H1 (cell line): ENCODE data around the gene HLA-DPA1. TPM values are rescaled to one million over a fixed set of nuclear protein-coding genes. Genes with fewer than 3 reads are reported as not detected.

ENCODE experiments used
- CTCF ChIA-PET: fragments of 300-600 bp; sonication (Branson Sonifier 250); formaldehyde crosslinking; loops from one replicate; lab custom pipeline; 2021; ENCODE audit not compliant: partially characterized antibody; lab: Charles Lee
- POLR2A ChIA-PET: fragments of 300-600 bp; sonication (Branson Sonifier 250); formaldehyde crosslinking; loops from one replicate; lab custom pipeline; 2021; ENCODE audit warnings: inconsistent platforms; ENCODE audit not compliant: partially characterized antibody; lab: Charles Lee
- DNase-seq, 2 experiments: peaks; one replicate each; pipeline versions ENCODE4 v3.0.0 to v3.0.0-alpha.2; 2010 to 2022; ENCODE audit warnings: low spot score in 2 of 2, low read depth in 1 of 2, mixed read lengths in 1 of 2
- FAIRE-seq: peaks from 2 replicates; lab custom pipeline; 2011; peaks lifted over from hg19 to GRCh38; lab: Jason Lieb, UNC
- H2AFZ ChIP-seq: 2 replicates; pipeline ENCODE4 v1.8.1; 2012; ENCODE audit warnings: low read length, inconsistent platforms
- H2AK5ac ChIP-seq: 2 replicates; pipeline ENCODE4 v1.6.1; 2013; ENCODE audit warnings: low read depth, low read length
- H2BK120ac ChIP-seq: replicated peaks from 2 replicates; pipeline ENCODE3; 2013; ENCODE audit warnings: low read depth, low read length, inconsistent platforms
- H2BK12ac ChIP-seq: 2 replicates; pipeline ENCODE4 v1.6.1; 2013; ENCODE audit warnings: low read depth, low read length
- H2BK15ac ChIP-seq: 2 replicates; pipeline ENCODE4 v1.6.1; 2013; ENCODE audit warnings: low read length
- H2BK20ac ChIP-seq: 2 replicates; pipeline ENCODE4 v1.6.1; 2013; ENCODE audit warnings: low read length
- H2BK5ac ChIP-seq: 2 replicates; pipeline ENCODE4 v1.6.1; 2013; ENCODE audit warnings: low read depth, low read length
- H3K14ac ChIP-seq: 2 replicates; pipeline ENCODE4 v1.6.1; 2013; ENCODE audit warnings: inconsistent platforms; ENCODE audit not compliant: insufficient read length
- H3K18ac ChIP-seq: 2 replicates; pipeline ENCODE4 v1.6.1; 2013; ENCODE audit warnings: low read length; ENCODE audit errors: extremely low read depth
- H3K23ac ChIP-seq: 2 replicates; pipeline ENCODE4 v1.6.1; 2013; ENCODE audit warnings: inconsistent platforms; ENCODE audit not compliant: insufficient read length
- H3K23me2 ChIP-seq: 2 replicates; pipeline ENCODE4 v1.6.1; 2013; ENCODE audit warnings: low read depth, low read length
- H3K27ac ChIP-seq: 2 replicates; pipeline ENCODE4 v1.6.1; 2011; ENCODE audit warnings: low read depth, low read length, inconsistent platforms
- H3K27me3 ChIP-seq, 4 experiments: replicated peaks in 1 of 4; 1 replicate in 1 of 4; 2 replicates in 3 of 4; pipeline versions ENCODE4 v1.6.1 to v1.8.1; 2011 to 2013; ENCODE audit warnings: low read length in 3 of 4, mild to moderate bottlenecking in 3 of 4, inconsistent platforms in 2 of 4, mixed read lengths in 2 of 4, moderate library complexity in 1 of 4; ENCODE audit not compliant: control insufficient read depth in 3 of 4, insufficient read depth in 3 of 4; ENCODE audit errors: extremely low read depth in 1 of 4
- H3K36me3 ChIP-seq, 4 experiments: 2 replicates each; pipeline versions ENCODE4 v1.6.1 to v1.8.1; 2011 to 2013; ENCODE audit warnings: mild to moderate bottlenecking in 4 of 4, low read length in 3 of 4, moderate library complexity in 2 of 4, control low read depth in 1 of 4, inconsistent platforms in 1 of 4; ENCODE audit not compliant: insufficient read depth in 4 of 4, control insufficient read depth in 2 of 4
- H3K4ac ChIP-seq: replicated peaks from 2 replicates; pipeline ENCODE3; 2013; ENCODE audit warnings: low read length, low read depth, mixed read lengths, inconsistent platforms; ENCODE audit not compliant: insufficient read length
- H3K4me1 ChIP-seq, 4 experiments: replicated peaks in 1 of 4; 1 replicate in 1 of 4; 2 replicates in 3 of 4; pipeline versions ENCODE4 v1.6.1 to v1.8.1; 2011 to 2013; ENCODE audit warnings: low read length in 3 of 4, inconsistent platforms in 2 of 4, mixed read lengths in 1 of 4; ENCODE audit not compliant: insufficient read depth in 4 of 4, control insufficient read depth in 3 of 4
- H3K4me2 ChIP-seq, 2 experiments: 2 replicates each; pipeline versions ENCODE4 v1.6.1 to v1.8.1; 2011 to 2013; ENCODE audit warnings: low read depth in 2 of 2, low read length in 2 of 2, control low read depth in 1 of 2, inconsistent platforms in 1 of 2, mild to moderate bottlenecking in 1 of 2; ENCODE audit not compliant: insufficient read depth in 1 of 2
- H3K4me3 ChIP-seq, 4 experiments: fragments of 200-600, 300-600 bp in 1 of 4; sonication (generic), shearing (Covaris generic), sonication (Bioruptor Twin) in 1 of 4; 2 replicates each; pipeline versions ENCODE4 v1.5.1 to v1.8.1; 2011 to 2016; ENCODE audit warnings: low read length in 4 of 4, low read depth in 3 of 4, control low read depth in 2 of 4, inconsistent platforms in 2 of 4, mild to moderate bottlenecking in 2 of 4, mixed read lengths in 1 of 4, moderate library complexity in 1 of 4; ENCODE audit not compliant: insufficient read depth in 2 of 4; ENCODE audit errors: extremely low read depth in 1 of 4
- H3K56ac ChIP-seq: replicated peaks from 2 replicates; pipeline ENCODE3; 2013; ENCODE audit warnings: low read depth, mild to moderate bottlenecking, mixed read lengths, low read length, inconsistent platforms; ENCODE audit not compliant: insufficient read length
- H3K79me1 ChIP-seq: 2 replicates; pipeline ENCODE4 v1.6.1; 2013; ENCODE audit warnings: low read depth, low read length, control low read depth
- H3K79me2 ChIP-seq, 2 experiments: 2 replicates each; pipeline versions ENCODE4 v1.6.1 to v1.8.1; 2012 to 2013; ENCODE audit warnings: low read length in 2 of 2, mild to moderate bottlenecking in 2 of 2, inconsistent platforms in 1 of 2; ENCODE audit not compliant: insufficient read depth in 2 of 2, control insufficient read depth in 1 of 2
- H3K9ac ChIP-seq, 4 experiments: replicated peaks in 1 of 4; 1 replicate in 1 of 4; 2 replicates in 3 of 4; pipeline versions ENCODE4 v1.6.1 to v1.8.1; 2011 to 2013; ENCODE audit warnings: low read depth in 3 of 4, low read length in 3 of 4, control low read depth in 2 of 4, mild to moderate bottlenecking in 2 of 4, moderate library complexity in 2 of 4, inconsistent platforms in 1 of 4; ENCODE audit errors: extremely low read depth in 1 of 4
- H3K9me3 ChIP-seq, 2 experiments: 2 replicates each; pipeline versions ENCODE4 v1.6.1 to v1.8.1; 2012 to 2013; ENCODE audit warnings: mild to moderate bottlenecking in 2 of 2, moderate library complexity in 2 of 2, control low read depth in 1 of 2, inconsistent platforms in 1 of 2, low read depth in 1 of 2, low read length in 1 of 2, mixed read lengths in 1 of 2; ENCODE audit not compliant: insufficient read depth in 2 of 2
- H4K20me1 ChIP-seq, 2 experiments: replicated peaks in 1 of 2; 2 replicates each; pipeline versions ENCODE3 to v1.8.1; 2011 to 2013; ENCODE audit warnings: inconsistent platforms in 2 of 2, low read length in 2 of 2, mild to moderate bottlenecking in 1 of 2; ENCODE audit not compliant: insufficient read depth in 2 of 2, control insufficient read depth in 1 of 2
- H4K5ac ChIP-seq: 2 replicates; pipeline ENCODE4 v1.6.1; 2013; ENCODE audit warnings: low read length, low read depth, mixed read lengths, inconsistent platforms; ENCODE audit not compliant: insufficient read length
- H4K8ac ChIP-seq: 2 replicates; pipeline ENCODE4 v1.8.0; 2013; ENCODE audit warnings: mild to moderate bottlenecking, moderate library complexity, low read length, inconsistent platforms; ENCODE audit not compliant: insufficient read depth; ENCODE audit errors: extremely low read depth
- H4K91ac ChIP-seq: replicated peaks from 2 replicates; pipeline ENCODE3; 2013; ENCODE audit warnings: low read length, mixed read lengths, inconsistent platforms; ENCODE audit not compliant: insufficient read length
- BRCA1 ChIP-seq: IDR thresholded peaks from 2 replicates; pipeline ENCODE4 v1.6.1; 2012; ENCODE audit warnings: low read depth, low read length, improper control_type of control experiment
- CBX8 ChIP-seq: fragments of 300-800, 300-1000 bp; sonication (generic); IDR thresholded peaks from 2 replicates; pipeline ENCODE4 v1.7.1; 2016; ENCODE audit warnings: low read depth, low read length, borderline replicate concordance
- EP300 ChIP-seq, 2 experiments: IDR thresholded peaks; 1 replicate in 1 of 2; 2 replicates in 1 of 2; pipeline ENCODE4 v1.6.1; 2011 to 2012; ENCODE audit warnings: low read depth in 2 of 2, low read length in 2 of 2, mild to moderate bottlenecking in 2 of 2, borderline replicate concordance in 1 of 2, inconsistent platforms in 1 of 2, moderate library complexity in 1 of 2
- SP4 ChIP-seq: IDR thresholded peaks from 2 replicates; pipeline ENCODE4 v1.6.1; 2012; ENCODE audit warnings: low read length, inconsistent platforms
- SUZ12 ChIP-seq: fragments of 200-600 bp; sonication (generic); IDR thresholded peaks from 2 replicates; pipeline ENCODE4 v1.6.1; 2012; ENCODE audit warnings: mild to moderate bottlenecking, inconsistent platforms, low read length, moderate library complexity, mixed read lengths
- TAF1 ChIP-seq: IDR thresholded peaks from 2 replicates; pipeline ENCODE4 v1.6.1; 2011; ENCODE audit warnings: mild to moderate bottlenecking, low read depth, low read length
- TEAD4 ChIP-seq: IDR thresholded peaks from 2 replicates; pipeline ENCODE4 v1.6.1; 2012; ENCODE audit warnings: low read depth, low read length, inconsistent platforms, mixed read lengths
- whole genome bisulfite sequencing, 2 experiments: shearing (Covaris generic) in 1 of 2; methylation state at CpG; one replicate each; pipeline versions ENCODE4 v1.1.6 to v1.1.7; 2013 to 2015; ENCODE audit warnings: low lambda C conversion rate in 2 of 2, mixed read lengths in 2 of 2, inconsistent platforms in 1 of 2, low coverage in 1 of 2, missing lambda C conversion rate in 1 of 2; ENCODE audit not compliant: insufficient replicate concordance in 2 of 2, insufficient coverage in 1 of 2, insufficient read length in 1 of 2; ENCODE audit errors: extremely low coverage in 1 of 2, missing lambda C conversion rate in 1 of 2; 5-methylcytosine and 5-hydroxymethylcytosine counted together
- polyA plus RNA-seq, 7 experiments: library from polyadenylated mRNA; depleted of rRNA in 3 of 7; stranded (reverse) in 5 of 7; unstranded in 2 of 7; fragments of >200 nt in 5 of 7; fragments of 200-250 nt in 2 of 7; gene quantifications; 1 replicate in 5 of 7; 2 replicates in 1 of 7; 4 replicates in 1 of 7; pipeline versions ENCODE4 v1.2.1 to v1.2.3, GENCODE V29; 2011 to 2013; ENCODE audit warnings: missing spikeins in 2 of 7, mixed read lengths in 2 of 7
- total RNA-seq: library from RNA; stranded (reverse); fragmentation: NEBNext Ultra II Directional; extraction: Animal tissue kit (Norgen Biotek cat#: 25700); gene quantifications from 2 replicates; pipeline ENCODE4 v1.2.1, GENCODE V29; 2021
- TF ChIP-seq, protein P1 (sequence below): IDR thresholded peaks from 2 replicates; pipeline ENCODE4 v1.6.1; 2012; ENCODE audit warnings: inconsistent platforms
- TF ChIP-seq, protein P2 (sequence below): IDR thresholded peaks from 2 replicates; pipeline ENCODE4 v1.6.1; 2011; ENCODE audit warnings: low read length, improper control_type of control experiment
- TF ChIP-seq, protein P3 (sequence below): IDR thresholded peaks from 2 replicates; pipeline ENCODE4 v1.6.1; 2011; ENCODE audit warnings: low read depth, mild to moderate bottlenecking, low read length; ENCODE audit not compliant: insufficient read depth

The HLA-DPA1 gene
- total and polyA plus RNA-seq, 2 of the 8 experiments (the other 6 are each of a cell fraction or from before 2014, with no cell fraction given) = 6.2 to 13.1 TPM

DNA sequence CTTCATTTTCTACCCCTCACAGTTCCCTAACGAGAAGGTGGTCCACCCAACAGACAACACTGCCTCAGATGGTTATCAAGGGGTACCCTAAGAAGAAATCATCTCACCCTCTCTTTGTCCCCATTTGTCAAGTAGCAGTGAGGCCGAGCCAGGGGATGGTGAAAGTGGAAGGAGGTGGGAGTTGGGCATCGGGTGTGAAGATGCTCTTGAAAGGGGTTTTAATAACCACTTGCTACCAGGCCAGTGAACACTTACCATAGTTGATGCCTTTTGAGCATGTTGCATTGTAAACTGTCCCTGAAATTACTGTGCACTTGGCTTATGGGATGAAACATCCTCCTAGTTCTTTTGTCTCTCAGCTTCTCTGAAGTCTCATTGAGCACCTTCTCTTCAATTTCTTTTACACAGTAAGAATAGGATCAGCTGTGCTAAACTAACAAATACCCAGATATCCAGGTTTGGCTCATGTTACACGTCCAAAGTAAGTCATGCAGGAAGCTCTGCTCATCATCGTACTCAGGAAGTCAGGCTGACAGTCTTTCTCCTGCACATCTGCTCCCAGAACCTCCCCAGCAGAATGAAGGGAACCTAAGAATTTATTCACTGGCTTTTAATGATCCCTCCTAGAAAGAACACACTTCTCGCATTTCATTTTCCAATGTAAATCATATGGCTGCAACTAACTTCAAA is 15.6 kb upstream of the HLA-DPA1 start:
- H4K91ac ChIP-seq = no peak overlapping the region
- no peaks in the 10 kb centered on the region for H3K27me3 ChIP-seq
- H2AK5ac ChIP-seq = no peak overlapping the region
- POLR2A ChIA-PET = interaction anchor here (1.1 kb wide), 1 partner anchor 28 kb away, joined by 3 read pairs; no protein-coding TSS in a partner anchor
- H2BK5ac ChIP-seq = no peak overlapping the region
- H2BK12ac ChIP-seq = no peak overlapping the region
- H3K9me3 ChIP-seq = no peaks in the 10 kb centered on the region
- no peak overlapping the region for H3K18ac ChIP-seq
- no peak overlapping the region for H4K8ac ChIP-seq
- H2BK20ac ChIP-seq = no peak overlapping the region
- H3K4me2 ChIP-seq = no peak overlapping the region
- no peak overlapping the region for H3K56ac ChIP-seq
- H3K14ac ChIP-seq = no peak overlapping the region
- H3K4me3 ChIP-seq = no peak overlapping the region
- CTCF ChIA-PET = interaction anchor here (1.0 to 3.1 kb wide), 9 partner anchors 16 to 89 kb away, joined by 3 to 15 read pairs (median 7); partner anchors contain the start of gene HLA-DPA1
- no peaks in the 10 kb centered on the region for H3K4me1 ChIP-seq
- DNase-seq (no peak), FAIRE-seq (peak; percentile 13)
- H4K5ac ChIP-seq = no peak overlapping the region
- no peak overlapping the region for H3K27ac ChIP-seq
- no peaks in the 10 kb centered on the region for H3K79me1 ChIP-seq
- 90% methylated on average over 6 of the region's 6 CpGs; no CpG with 5 or more reads in 1 of the 2 experiments for WGBS, 2 experiments
- no peak overlapping the region for H2BK120ac ChIP-seq
- peaks cover 0 to 9% (median 5%) of the 10 kb centered on the region in 4 experiments; a peak in 3 of 8 replicates for H3K36me3 ChIP-seq
- no peak overlapping the region for H3K9ac ChIP-seq
- H2AFZ ChIP-seq = no peak overlapping the region
- no peak overlapping the region for H3K4ac ChIP-seq
- no peaks in the 10 kb centered on the region for H3K23me2 ChIP-seq
- no peak overlapping the region for H3K23ac ChIP-seq
- H2BK15ac ChIP-seq = no peak overlapping the region
- H4K20me1 ChIP-seq = no peaks in the 10 kb centered on the region
- no peaks in the 10 kb centered on the region for H3K79me2 ChIP-seq
- TF ChIP-seq TEAD4 = no peak
- TF ChIP-seq SP4 = no peak
- no peak for TF ChIP-seq CBX8
- TF ChIP-seq SUZ12 = no peak
- TF ChIP-seq, protein P1, sequence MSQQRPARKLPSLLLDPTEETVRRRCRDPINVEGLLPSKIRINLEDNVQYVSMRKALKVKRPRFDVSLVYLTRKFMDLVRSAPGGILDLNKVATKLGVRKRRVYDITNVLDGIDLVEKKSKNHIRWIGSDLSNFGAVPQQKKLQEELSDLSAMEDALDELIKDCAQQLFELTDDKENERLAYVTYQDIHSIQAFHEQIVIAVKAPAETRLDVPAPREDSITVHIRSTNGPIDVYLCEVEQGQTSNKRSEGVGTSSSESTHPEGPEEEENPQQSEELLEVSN = no peak
- no peak for TF ChIP-seq TAF1
- TF ChIP-seq, protein P2, sequence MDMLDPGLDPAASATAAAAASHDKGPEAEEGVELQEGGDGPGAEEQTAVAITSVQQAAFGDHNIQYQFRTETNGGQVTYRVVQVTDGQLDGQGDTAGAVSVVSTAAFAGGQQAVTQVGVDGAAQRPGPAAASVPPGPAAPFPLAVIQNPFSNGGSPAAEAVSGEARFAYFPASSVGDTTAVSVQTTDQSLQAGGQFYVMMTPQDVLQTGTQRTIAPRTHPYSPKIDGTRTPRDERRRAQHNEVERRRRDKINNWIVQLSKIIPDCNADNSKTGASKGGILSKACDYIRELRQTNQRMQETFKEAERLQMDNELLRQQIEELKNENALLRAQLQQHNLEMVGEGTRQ = no peak
- TF ChIP-seq EP300 (IDR thresholded peaks at IDR 0.05; ENCODE audit: borderline replicate concordance in 1 of 2, low read depth in 2 of 2, low read length in 2 of 2) = no peak
- no peak for TF ChIP-seq BRCA1
- TF ChIP-seq, protein P3, sequence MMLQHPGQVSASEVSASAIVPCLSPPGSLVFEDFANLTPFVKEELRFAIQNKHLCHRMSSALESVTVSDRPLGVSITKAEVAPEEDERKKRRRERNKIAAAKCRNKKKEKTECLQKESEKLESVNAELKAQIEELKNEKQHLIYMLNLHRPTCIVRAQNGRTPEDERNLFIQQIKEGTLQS = no peak
